Transverse colon (tissue), 4 donors: ENCODE measurements around the gene MAGI1.

Experiments used
- POLR2A ChIP-seq: fragments of 450-650 bp; IDR thresholded peaks from one replicate; pipeline ENCODE4 v1.6.1; 2016; ENCODE audit warnings: antibody characterized with exemption, mild to moderate bottlenecking, moderate library complexity
- POLR2AphosphoS5 ChIP-seq, 3 donors: sonication (generic); formaldehyde crosslinking; IDR thresholded peaks; one replicate each; pipeline ENCODE4 v1.6.1; 2016; ENCODE audit warnings: antibody characterized with exemption in 3 of 3
- TF ChIP-seq, protein P1 (sequence below), 5 experiments: fragments of 200-600 bp in 3 of 5; fragments of 450-650 bp in 2 of 5; sonication (generic) in 3 of 5; IDR thresholded peaks; 1 replicate in 2 of 5; 2 replicates in 3 of 5; pipeline ENCODE4 v1.5.1; 2016 to 2017; ENCODE audit warnings: antibody characterized with exemption in 5 of 5, inconsistent platforms in 3 of 5, mild to moderate bottlenecking in 2 of 5, moderate library complexity in 1 of 5

DNA sequence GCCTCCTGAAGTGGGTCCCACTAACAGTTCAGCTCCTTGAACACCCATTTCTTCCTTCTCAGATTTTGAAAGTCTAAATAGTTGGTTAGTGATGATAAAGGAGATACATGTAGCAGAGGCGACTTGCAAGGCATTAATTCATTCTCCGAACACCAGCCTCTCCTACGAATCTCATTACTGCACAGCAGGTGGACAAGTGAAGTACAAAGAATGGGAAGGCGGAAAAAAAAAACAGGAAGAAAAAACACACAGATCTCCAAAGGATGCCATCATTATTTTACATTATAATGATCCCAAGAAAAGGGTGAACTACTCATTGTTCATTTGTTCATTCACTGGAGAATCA, 276.5 kb downstream of the MAGI1 start:
- no peak for TF ChIP-seq POLR2A
- TF ChIP-seq, protein P1, sequence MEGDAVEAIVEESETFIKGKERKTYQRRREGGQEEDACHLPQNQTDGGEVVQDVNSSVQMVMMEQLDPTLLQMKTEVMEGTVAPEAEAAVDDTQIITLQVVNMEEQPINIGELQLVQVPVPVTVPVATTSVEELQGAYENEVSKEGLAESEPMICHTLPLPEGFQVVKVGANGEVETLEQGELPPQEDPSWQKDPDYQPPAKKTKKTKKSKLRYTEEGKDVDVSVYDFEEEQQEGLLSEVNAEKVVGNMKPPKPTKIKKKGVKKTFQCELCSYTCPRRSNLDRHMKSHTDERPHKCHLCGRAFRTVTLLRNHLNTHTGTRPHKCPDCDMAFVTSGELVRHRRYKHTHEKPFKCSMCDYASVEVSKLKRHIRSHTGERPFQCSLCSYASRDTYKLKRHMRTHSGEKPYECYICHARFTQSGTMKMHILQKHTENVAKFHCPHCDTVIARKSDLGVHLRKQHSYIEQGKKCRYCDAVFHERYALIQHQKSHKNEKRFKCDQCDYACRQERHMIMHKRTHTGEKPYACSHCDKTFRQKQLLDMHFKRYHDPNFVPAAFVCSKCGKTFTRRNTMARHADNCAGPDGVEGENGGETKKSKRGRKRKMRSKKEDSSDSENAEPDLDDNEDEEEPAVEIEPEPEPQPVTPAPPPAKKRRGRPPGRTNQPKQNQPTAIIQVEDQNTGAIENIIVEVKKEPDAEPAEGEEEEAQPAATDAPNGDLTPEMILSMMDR (IDR thresholded peaks at IDR 0.05) = no peak
- no peak for TF ChIP-seq POLR2AphosphoS5 (IDR thresholded peaks at IDR 0.05)
